HG03060 (cell line): ENCODE measurements around the gene P2RX4.
"Not testable (repeated sequence)": the region's sequence is repeated elsewhere in the genome, so short reads cannot be mapped to it uniquely, and the experiment has no call there.

Experiments used
- ATAC-seq: cut with Tn5 transposase; IDR thresholded peaks from one replicate; pipeline ENCODE4 v1.9.1; 2021; ENCODE audit warnings: low read depth, moderate number of reproducible peaks; ENCODE audit not compliant: unreplicated experiment

P2RX4 gene

GRCh38 chr12:121273364-121273896 lies 63.5 kb downstream of the P2RX4 start:
- no peak for ATAC-seq

GRCh38 chr12:121274036-121274763 lies 64.3 kb downstream of the P2RX4 start:
- no peak for ATAC-seq

DNA sequence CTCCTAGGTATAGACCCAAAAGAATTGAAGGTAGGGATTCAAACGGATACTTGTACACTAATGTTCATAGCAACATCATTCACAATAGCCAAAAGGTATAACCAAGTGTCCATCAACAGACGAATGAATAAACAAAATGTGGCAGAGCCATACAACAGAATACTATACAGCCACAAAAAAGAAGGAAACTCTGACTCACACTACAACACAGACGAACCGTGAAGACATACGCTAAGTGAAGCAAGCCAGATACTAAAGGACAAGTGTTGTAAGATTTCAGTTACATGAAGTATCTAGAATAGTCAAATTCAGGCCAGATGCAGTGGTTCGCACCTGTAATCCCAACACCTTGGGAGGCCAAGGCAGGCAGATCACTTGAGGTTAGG lies 67.4 kb downstream of the P2RX4 start:
- ATAC-seq = no peak

GRCh38 chr12:121278169-121279070 lies 68.5 kb downstream of the P2RX4 start:
- ATAC-seq = no peak

- ATAC-seq = no peak
These were observed 69.1 kb downstream of the P2RX4 start for GRCh38 chr12:121279071-121279375.

GRCh38 chr12:121279507-121279915 lies 69.6 kb downstream of the P2RX4 start:
- ATAC-seq = no peak

GRCh38 chr12:121280531-121280930 lies 70.6 kb downstream of the P2RX4 start:
- not testable (repeated sequence) for ATAC-seq

GRCh38 chr12:121281116-121281515 lies 71.2 kb downstream of the P2RX4 start:
- not testable (repeated sequence) for ATAC-seq

DNA sequence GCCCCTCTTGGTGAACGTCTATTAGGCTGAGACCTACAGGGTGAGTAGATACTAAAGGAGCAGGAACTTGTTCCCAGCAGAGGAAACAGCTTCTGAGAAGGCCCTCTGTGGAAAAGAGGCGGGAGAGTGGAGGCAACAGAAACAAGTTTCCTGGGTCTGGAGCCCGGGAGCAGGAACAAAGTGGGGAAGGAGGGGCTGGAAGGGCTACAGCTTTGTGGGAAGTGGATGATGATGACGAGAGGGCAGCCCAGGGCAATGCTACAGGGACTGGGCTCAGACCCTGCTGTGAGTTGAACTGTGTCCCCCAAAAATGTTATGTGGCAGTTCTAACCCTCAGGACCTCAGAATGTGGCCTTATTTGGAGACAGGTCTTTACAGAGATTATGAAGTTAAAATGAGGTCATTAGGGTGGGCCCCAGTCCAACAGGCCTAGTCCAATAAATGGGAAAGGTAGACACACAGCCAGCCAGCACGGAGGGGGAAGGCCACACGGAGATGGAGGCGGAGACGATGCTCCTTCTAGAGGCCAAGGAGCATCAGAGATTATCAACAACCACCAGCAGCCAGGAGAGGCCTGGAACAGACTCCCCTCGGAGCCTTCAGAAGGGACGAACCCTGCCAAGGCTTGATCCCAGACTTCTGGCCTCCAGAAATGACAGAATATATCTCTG lies 72.3 kb downstream of the P2RX4 start:
- ATAC-seq = no peak

GRCh38 chr12:121282910-121283309 lies 73.0 kb downstream of the P2RX4 start:
- not testable (repeated sequence) for ATAC-seq

DNA sequence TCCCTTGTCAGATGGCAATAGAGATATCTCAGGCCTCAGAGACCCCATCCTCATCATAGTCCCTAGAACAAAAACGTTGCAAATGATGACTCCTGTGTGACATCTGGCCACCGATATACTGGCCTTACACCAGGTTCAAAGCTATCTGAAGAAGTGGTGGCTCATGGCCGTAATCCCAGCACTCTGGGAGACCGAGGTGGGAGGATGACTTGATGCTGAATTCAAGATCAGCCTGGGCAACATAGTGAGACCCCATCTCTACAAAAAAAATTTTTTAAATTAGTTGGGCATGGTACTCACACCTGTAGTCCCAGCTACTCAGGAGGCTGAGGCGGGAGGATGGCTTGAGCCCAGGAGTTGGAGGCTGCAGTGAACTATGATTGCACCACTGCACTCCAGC lies 73.5 kb downstream of the P2RX4 start:
- ATAC-seq = no peak
